Ishikawa (cell line): ENCODE measurements around the gene ACADVL.
A peak's percentile ranks its signal among the peaks of the same experiment; 100 is the strongest.

Source experiments
- CEBPB ChIP-seq: IDR thresholded peaks from 2 replicates; pipeline ENCODE4 v1.6.1; 2012
- CREB1 ChIP-seq: IDR thresholded peaks from 2 replicates; pipeline ENCODE4 v1.6.1; 2012; ENCODE audit warnings: low read depth
- EGR1 ChIP-seq: IDR thresholded peaks from 2 replicates; pipeline ENCODE4 v1.6.1; 2012
- EP300 ChIP-seq: IDR thresholded peaks from 2 replicates; pipeline ENCODE4 v1.6.1; 2012; ENCODE audit warnings: borderline replicate concordance
- FOXM1 ChIP-seq: IDR thresholded peaks from 2 replicates; pipeline ENCODE4 v1.6.1; 2012; ENCODE audit warnings: low read depth, borderline replicate concordance
- NFIC ChIP-seq: IDR thresholded peaks from 2 replicates; pipeline ENCODE4 v1.6.1; 2012
- RAD21 ChIP-seq: IDR thresholded peaks from 2 replicates; pipeline ENCODE4 v1.6.1; 2012; ENCODE audit warnings: low read depth
- TAF1 ChIP-seq: IDR thresholded peaks from 2 replicates; pipeline ENCODE4 v1.6.1; 2012; ENCODE audit warnings: low read depth, mild to moderate bottlenecking
- TCF12 ChIP-seq: IDR thresholded peaks from 2 replicates; pipeline ENCODE4 v1.6.1; 2012; ENCODE audit warnings: low read depth
- TEAD4 ChIP-seq: IDR thresholded peaks from 2 replicates; pipeline ENCODE4 v1.6.1; 2012
- YY1 ChIP-seq: IDR thresholded peaks from 2 replicates; pipeline ENCODE4 v1.6.1; 2012; ENCODE audit warnings: low read depth
- ZBTB7A ChIP-seq: IDR thresholded peaks from 2 replicates; pipeline ENCODE4 v1.6.1; 2012; ENCODE audit warnings: low read depth
- TF ChIP-seq, protein P1 (sequence below): IDR thresholded peaks from 2 replicates; pipeline ENCODE4 v1.6.1; 2012; ENCODE audit warnings: low read depth, mild to moderate bottlenecking
- TF ChIP-seq, protein P2 (sequence below): IDR thresholded peaks from 2 replicates; pipeline ENCODE4 v1.6.1; 2012
- TF ChIP-seq, protein P3 (sequence below): IDR thresholded peaks from 2 replicates; pipeline ENCODE4 v1.6.1; 2012

Gene ACADVL

DNA sequence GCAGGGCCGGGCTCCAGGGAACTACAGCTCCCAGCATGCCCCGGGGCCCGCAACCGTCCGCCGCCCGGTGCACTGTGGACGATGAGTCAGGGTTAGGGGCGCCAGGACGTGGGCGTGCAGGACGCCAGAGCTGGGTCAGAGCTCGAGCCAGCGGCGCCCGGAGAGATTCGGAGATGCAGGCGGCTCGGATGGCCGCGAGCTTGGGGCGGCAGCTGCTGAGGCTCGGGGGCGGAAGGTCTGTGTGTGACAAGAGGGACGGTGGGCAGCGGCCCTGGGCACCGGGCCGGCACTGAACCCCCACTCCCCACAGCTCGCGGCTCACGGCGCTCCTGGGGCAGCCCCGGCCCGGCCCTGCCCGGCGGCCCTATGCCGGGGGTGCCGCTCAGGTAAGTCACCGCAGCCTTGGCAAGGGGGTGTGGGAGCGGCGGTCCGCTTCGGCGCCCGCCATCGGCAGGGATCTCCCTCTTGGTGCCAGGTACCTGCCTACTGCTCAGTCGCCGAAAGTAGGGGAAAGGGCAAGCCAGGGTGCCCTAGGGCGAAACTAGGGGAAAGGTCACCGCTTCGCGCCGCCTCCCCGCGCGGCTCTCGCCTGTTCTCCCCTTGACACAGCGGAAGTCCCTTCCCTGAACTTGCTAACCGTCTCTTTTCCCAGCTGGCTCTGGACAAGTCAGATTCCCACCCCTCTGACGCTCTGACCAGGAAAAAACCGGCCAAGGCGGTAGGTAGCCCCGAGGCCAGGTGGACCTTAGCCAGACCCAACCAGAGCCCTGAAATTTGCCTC is at the start of gene ACADVL, which contains the start of gene DLG4:
TSS of gene ACADVL (plus strand) at position 127 of the 781 bp plus-strand sequence. CDS start at position 174, 47 bp downstream.
TSS of gene DLG4 (minus strand) at position 25 of the 781 bp plus-strand sequence.
- no peak for TF ChIP-seq RAD21
- no peak for TF ChIP-seq FOXM1
- peak; percentile 98 for TF ChIP-seq EGR1
- peak; percentile 7; the same call in 1 of the 2 replicates for TF ChIP-seq NFIC
- TF ChIP-seq, protein P1, sequence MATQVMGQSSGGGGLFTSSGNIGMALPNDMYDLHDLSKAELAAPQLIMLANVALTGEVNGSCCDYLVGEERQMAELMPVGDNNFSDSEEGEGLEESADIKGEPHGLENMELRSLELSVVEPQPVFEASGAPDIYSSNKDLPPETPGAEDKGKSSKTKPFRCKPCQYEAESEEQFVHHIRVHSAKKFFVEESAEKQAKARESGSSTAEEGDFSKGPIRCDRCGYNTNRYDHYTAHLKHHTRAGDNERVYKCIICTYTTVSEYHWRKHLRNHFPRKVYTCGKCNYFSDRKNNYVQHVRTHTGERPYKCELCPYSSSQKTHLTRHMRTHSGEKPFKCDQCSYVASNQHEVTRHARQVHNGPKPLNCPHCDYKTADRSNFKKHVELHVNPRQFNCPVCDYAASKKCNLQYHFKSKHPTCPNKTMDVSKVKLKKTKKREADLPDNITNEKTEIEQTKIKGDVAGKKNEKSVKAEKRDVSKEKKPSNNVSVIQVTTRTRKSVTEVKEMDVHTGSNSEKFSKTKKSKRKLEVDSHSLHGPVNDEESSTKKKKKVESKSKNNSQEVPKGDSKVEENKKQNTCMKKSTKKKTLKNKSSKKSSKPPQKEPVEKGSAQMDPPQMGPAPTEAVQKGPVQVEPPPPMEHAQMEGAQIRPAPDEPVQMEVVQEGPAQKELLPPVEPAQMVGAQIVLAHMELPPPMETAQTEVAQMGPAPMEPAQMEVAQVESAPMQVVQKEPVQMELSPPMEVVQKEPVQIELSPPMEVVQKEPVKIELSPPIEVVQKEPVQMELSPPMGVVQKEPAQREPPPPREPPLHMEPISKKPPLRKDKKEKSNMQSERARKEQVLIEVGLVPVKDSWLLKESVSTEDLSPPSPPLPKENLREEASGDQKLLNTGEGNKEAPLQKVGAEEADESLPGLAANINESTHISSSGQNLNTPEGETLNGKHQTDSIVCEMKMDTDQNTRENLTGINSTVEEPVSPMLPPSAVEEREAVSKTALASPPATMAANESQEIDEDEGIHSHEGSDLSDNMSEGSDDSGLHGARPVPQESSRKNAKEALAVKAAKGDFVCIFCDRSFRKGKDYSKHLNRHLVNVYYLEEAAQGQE = no peak
- TF ChIP-seq, protein P2, sequence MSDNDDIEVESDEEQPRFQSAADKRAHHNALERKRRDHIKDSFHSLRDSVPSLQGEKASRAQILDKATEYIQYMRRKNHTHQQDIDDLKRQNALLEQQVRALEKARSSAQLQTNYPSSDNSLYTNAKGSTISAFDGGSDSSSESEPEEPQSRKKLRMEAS = peak; percentile 40; the same call in 1 of the 2 replicates
- TF ChIP-seq TCF12 = peak; percentile 50; the same call in 1 of the 2 replicates
- TF ChIP-seq CREB1 = no peak; the same call in 1 of the 2 replicates
- TF ChIP-seq YY1 = no peak; the same call in 1 of the 2 replicates
- TF ChIP-seq, protein P3, sequence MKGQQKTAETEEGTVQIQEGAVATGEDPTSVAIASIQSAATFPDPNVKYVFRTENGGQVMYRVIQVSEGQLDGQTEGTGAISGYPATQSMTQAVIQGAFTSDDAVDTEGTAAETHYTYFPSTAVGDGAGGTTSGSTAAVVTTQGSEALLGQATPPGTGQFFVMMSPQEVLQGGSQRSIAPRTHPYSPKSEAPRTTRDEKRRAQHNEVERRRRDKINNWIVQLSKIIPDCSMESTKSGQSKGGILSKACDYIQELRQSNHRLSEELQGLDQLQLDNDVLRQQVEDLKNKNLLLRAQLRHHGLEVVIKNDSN = no peak
- peak; percentile 75 for TF ChIP-seq TAF1
- no peak; the same call in 1 of the 2 replicates for TF ChIP-seq TEAD4
- peak; percentile 84; the same call in 1 of the 2 replicates for TF ChIP-seq ZBTB7A
- TF ChIP-seq EP300 = peak; percentile 47; the same call in 1 of the 2 replicates
- TF ChIP-seq CEBPB = no peak

DNA sequence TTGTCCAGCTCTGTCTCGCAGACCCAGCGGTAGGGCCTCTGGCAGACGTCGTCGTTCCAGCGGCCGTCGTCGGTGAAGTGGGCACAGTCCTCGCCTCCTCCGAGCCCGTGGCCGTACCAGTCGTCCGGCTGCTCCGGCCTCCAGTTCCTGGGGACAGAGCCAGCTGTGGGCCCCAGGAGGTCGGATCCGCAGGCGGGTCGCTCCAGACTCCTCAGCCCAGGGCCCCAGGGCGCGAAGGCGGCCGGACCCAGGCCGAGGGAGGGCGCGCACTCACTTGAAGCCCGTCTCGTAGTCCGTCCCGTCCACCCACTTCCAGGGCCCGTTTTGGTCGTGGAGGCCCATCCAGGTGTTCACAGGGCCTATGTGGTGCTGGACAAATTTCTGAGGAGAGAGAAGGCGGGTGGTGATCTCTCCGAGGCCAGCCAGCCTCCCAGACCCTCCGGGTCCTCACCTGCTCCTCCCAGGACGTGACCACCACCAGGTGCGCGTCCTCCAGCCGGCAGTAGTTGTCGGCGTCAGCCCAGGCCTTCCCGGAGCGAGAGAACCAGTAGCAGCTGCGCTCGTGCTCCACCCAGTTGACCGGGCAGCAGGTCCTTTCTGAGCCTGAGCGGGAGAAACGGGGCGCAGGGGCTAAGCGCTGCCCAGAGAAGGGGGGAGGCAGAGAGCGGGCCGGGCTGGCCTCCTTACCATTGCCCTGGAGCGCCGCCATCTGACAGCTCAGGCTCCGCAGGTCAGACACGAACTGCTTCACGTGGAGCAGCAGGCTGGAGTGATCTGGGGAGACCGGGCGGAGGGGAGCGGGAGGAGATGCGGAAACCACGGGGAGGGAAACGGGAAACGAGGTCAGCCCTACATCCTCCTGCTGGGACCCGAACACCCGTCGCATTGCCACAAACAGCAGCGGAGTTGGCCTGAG is 45.8 kb upstream of the ACADVL start:
- TF ChIP-seq, protein P2 = no peak
- no peak for TF ChIP-seq CREB1

DNA sequence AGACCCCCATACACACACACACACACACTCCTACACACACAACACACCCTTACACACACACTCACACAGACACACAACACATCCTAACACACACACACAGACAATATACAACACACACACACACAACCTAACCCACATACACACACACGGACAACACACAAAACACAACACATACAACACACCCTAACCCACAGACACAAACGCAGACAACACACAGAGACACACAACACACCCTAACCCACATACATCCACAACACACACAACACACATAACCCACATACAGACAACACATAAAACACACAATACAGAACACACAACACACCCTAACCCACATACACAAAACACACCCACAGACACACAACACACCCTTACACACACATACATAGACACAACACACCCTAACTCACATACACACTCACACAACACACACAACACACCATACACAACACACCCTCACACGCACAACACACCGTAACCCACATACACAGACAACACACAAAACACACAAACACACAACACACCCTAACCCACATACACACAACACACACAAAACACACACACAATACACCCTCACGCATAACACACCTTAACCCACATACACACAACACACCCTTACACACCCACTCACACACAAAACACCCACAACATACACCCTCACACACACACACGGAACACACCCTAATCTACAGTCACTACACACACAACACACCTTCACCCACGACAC is 45.0 kb upstream of the ACADVL start:
- TF ChIP-seq, protein P1 = no peak
- TF ChIP-seq FOXM1 (no peak), ZBTB7A (no peak), CEBPB (no peak), TCF12 (no peak), EGR1 (no peak), EP300 (no peak), TEAD4 (no peak), NFIC (no peak)
- TF ChIP-seq, protein P3 = no peak

DNA sequence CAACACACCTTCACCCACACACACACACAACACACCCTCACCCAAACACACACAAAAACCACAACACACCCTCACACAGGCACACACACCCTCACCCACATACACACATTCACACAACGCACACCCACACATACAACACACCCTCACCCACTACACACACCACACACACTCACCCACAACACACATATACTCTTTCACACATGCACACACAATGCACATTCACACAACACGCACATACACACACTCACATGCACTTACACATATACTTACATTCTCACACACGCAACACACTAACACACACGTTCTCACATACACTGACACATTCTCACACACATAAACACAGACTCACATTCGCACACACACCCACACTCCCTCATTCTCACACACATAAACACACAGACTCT is 44.4 kb upstream of the ACADVL start:
- TF ChIP-seq CREB1 (no peak), FOXM1 (no peak), EGR1 (no peak), NFIC (no peak), ZBTB7A (no peak), RAD21 (no peak), TEAD4 (no peak), CEBPB (no peak)
- TF ChIP-seq, protein P2 = no peak
- TF ChIP-seq, protein P1 = no peak
